Measurements from ENCODE around the gene STEAP1B.

Gene STEAP1B

GRCh38 chr7:22403344-22403743 is 96.6 kb downstream of the STEAP1B start:
- no peak for DNase-seq (ENCODE audit: low read depth in 1 of 2, low spot score in 1 of 2)

DNA sequence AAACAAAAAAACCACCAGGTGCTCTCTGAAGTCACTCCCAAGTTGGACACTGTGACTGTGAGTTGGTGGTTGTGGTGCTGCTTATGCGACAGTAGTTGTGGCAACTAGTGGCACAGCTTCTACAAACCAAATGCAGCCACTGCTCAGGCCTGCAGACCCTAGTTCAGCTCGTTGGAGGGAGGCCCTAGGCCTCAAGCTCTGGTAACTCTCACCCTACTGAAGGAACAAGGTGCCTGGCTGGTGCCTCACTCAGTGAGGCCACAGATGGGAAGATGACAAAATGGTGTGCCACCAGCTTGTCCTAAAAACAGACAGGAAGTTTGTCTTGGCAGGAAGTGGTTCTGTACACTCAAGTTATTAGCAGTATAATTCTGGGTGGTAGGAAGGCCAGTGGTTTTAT is 97.7 kb downstream of the STEAP1B start:
- DNase-seq (ENCODE audit: low read depth in 1 of 2, low spot score in 1 of 2) = no peak

DNA sequence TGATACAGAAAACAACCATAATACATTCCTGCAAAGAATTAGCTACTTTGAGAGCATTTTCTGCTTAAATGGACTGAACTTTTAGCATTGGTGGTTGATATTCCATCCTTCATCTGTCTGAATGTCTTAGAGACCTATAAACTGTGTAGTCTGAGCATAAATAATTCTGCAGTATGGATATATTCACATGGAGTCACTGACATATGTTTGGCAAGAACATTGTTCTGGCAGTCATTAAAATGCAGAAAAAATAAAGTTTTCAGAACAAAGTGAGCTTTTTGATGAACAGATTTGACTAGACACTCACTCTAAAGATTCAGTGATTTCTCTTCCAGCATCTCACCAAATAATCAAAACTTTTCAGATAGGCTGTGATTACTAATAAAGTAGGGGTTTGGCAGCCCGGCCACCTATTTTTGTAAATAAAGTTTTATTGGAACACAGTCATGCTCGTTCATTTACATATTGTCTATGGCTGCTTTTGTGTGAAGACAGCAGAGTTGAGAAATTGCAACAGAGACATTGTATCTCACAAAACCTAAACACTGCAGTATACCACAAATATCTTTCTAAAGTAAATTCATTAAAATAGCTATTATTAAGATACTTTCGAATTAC is 98.9 kb downstream of the STEAP1B start:
- no peak for DNase-seq (ENCODE audit: low read depth in 1 of 2, low spot score in 1 of 2)

- DNase-seq (ENCODE audit: low read depth in 1 of 2, low spot score in 1 of 2) = no peak
These were observed 99.7 kb downstream of the STEAP1B start for GRCh38 chr7:22400150-22400814.

- no peak for DNase-seq (ENCODE audit: low read depth in 1 of 2, low spot score in 1 of 2)
These were observed 100.4 kb downstream of the STEAP1B start for GRCh38 chr7:22399546-22399945.

- DNase-seq (ENCODE audit: low read depth in 1 of 2, low spot score in 1 of 2) = no peak
These were observed 100.9 kb downstream of the STEAP1B start for GRCh38 chr7:22399091-22399490.

DNA sequence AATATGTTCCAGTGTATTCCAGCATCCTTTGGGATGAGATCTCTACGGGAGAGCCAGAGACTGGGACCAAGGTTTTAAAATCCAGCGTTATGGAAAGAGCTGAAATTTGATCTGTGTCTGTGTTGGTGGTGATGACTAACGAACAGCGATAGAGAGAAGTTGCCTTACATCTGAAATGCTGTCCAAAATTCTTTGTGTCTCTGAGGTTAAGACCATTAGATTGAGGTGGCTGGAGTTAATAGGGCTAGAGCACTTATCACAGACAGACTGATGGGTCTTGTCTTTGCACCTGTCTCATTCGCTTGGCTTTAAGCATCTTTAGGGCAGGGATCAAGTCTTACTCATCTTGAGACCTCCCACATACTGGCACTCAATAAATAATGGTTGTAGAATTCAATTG is 102.0 kb downstream of the STEAP1B start:
- no peak for DNase-seq (ENCODE audit: low read depth in 1 of 2, low spot score in 1 of 2)

DNA sequence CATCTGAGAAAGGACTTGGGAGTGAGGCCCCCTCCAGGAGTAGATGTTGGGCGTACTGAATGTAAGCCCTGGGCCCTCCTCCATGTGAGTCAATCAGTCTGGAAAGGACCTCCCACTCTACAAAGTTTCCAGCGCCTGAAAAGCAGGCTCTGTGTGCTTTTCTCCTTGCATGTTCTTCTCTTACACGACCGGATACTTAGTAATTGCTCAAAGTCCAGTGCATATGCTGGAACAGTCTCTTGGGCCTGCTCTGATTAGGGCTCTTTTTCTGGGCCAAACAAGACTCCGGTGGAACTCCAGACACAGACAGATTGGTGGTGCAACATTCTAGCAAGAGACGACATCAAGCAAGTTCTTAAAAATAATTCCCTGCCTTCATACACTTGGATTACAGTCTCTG is 104.8 kb downstream of the STEAP1B start:
- no peak for DNase-seq (ENCODE audit: low read depth in 1 of 2, low spot score in 1 of 2)

DNA sequence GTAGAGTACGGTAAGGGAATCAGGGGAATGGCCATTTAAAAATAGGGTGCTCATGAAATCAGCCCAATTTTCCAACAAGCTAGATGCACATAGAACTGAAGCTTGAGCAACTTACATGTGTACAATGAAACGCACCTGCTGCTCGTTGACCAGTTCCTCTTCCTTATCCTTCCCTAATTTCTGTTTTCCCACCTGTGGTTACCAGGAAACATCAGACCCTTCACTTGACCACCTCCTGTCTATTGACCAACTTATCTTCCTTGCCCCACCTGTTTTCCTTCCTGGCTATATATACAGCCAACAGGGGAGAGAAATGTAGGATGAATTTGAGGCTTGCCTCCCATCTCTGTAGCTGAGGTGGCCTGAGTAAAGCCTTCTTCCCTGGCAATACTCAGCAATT is 105.2 kb downstream of the STEAP1B start:
- no peak for DNase-seq (ENCODE audit: low read depth in 1 of 2, low spot score in 1 of 2)

- no peak for DNase-seq (ENCODE audit: low read depth in 1 of 2, low spot score in 1 of 2)
These were observed 105.9 kb downstream of the STEAP1B start for GRCh38 chr7:22393913-22394729.

DNA sequence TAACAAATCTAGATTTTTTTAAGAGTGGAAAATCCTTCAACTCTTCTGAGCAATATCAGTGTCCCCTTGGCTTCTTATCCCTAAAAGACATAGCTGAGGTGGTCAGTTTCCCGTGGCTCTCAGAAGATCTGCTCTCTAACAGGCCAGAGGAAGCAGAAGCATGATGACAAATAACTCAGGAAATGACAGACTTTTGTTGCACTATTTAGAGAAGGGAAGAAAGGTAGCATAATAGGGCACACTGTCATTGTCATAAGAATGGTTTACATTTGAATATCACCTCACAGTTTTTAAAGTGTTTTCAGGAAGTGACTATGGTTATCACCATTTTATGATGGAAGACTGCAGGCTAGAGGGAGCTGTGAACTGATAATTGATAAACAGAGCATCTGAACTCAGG is 109.5 kb downstream of the STEAP1B start:
- DNase-seq (ENCODE audit: low read depth in 1 of 2, low spot score in 1 of 2) = no peak

DNA sequence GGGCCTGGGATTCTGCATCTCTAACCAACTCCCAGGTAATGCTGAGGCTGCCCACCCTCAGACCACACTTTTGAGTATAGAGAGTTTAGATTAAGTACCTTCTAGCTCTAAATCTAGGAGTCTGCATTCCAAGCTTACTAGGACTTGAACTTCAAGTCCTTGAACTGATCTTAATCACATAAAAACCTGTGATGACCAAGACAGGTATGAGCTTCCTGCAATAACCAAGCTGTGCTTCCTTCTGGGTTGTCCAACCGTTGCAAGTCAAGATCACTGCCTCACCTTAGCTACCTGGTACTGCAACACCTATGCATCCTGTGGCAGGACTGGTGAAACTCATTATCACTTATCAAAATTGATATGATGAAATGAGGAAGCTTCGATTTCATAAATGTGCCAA is 110.1 kb downstream of the STEAP1B start:
- DNase-seq (ENCODE audit: low read depth in 1 of 2, low spot score in 1 of 2) = no peak

- no peak for DNase-seq (ENCODE audit: low read depth in 1 of 2, low spot score in 1 of 2)
These were observed 112.4 kb downstream of the STEAP1B start for GRCh38 chr7:22387583-22387982.

GRCh38 chr7:22386865-22387264 is 113.1 kb downstream of the STEAP1B start:
- DNase-seq (ENCODE audit: low read depth in 1 of 2, low spot score in 1 of 2) = no peak

GRCh38 chr7:22386206-22386858 is 113.7 kb downstream of the STEAP1B start:
- no peak for DNase-seq (ENCODE audit: low read depth in 1 of 2, low spot score in 1 of 2)

DNA sequence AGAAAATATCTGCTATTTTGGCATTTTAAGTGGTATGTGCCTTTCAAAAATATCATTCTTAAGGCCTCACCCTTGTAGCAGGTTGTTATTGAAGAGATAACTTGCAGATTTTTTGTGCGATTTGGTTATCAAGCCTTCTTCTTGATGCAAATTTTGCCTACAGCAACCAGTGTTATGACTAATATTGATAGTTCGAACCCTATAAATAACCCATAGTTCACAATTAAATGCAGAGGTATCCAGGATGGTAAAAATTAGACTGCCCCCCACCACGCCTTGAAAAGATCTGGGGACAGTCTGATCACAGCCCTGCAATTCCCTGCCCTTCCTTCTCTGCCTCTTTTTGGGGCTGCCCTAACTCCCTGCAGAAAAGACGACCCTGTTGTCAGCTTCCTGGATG is 114.7 kb downstream of the STEAP1B start:
- no peak for DNase-seq (ENCODE audit: low read depth in 1 of 2, low spot score in 1 of 2)

- DNase-seq (ENCODE audit: low read depth in 1 of 2, low spot score in 1 of 2) = no peak
These were observed 119.7 kb downstream of the STEAP1B start for GRCh38 chr7:22380333-22380732.

DNA sequence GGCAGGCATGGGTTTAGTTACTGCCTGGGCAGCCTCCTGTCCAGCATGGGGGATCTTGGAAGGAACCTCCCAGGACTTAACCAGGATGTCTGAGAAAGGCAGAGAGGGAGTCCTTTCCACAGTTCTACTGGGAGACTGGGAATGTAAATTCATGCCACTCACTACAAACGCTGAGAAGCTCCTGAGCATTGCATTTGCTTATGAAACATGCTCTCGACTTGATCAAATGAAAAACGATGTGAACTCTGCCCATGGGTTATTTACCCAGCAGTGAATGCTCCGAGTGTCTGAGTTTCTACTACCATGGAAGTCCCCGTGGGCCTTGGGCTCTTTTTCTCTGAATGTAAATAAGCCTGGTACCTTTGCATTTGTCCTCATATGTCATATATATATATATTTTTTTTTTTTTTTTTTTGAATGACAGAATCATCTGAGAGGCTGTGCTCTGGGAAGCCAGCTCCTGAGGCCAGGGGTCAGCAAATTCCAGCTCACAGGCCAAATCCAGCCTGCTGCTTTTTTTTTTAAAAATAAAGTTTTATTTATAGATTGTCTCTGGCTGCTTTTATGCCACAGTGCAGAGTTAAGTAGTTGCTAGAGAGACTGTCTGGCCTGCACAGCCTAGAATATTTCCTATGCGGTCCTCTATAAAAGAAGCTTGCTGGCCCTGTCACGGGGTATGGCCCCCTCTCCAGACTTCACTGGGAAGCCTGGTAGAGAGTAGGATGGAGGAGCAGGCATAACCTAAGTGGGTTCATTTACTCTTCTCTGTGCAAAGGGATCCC is 121.6 kb downstream of the STEAP1B start:
- no peak for DNase-seq (ENCODE audit: low read depth in 1 of 2, low spot score in 1 of 2)

DNA sequence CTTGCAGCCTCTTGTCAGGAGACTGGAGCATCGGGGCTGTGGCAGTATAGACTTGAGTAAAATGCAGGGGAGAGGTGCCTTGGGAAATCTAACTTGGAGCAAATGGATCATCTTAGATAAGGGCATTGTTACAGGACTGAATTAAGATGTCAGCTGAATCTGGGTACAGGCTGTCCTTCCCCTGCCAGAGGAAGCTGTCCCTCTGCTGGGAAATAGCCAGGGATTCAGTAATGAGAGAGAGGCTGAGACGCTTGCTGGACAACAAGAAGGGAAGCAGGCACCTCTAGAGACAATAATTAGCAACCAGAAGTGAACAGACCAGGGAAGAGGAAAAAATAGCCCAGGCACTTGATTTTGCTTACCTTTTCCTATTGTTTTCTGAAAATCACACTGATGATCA is 122.3 kb downstream of the STEAP1B start:
- no peak for DNase-seq (ENCODE audit: low read depth in 1 of 2, low spot score in 1 of 2)

- DNase-seq (ENCODE audit: low read depth in 1 of 2, low spot score in 1 of 2) = no peak
These were observed 124.5 kb downstream of the STEAP1B start for GRCh38 chr7:22375359-22376048.

Data from activated CD4-positive, alpha-beta T cell treated with anti-CD3 and anti-CD28 coated beads, Interleukin-2, amount 50 U/mL, for 24 hours (primary cell).